CD4-positive, alpha-beta T cell treated with Interferon alpha-2 for 1 hour (primary cell): ENCODE data around the gene DISP3.
A peak's percentile ranks its signal among the peaks of the same experiment; 100 is the strongest.

Experiments used
- DNase-seq, 2 donors: peaks; one replicate each; pipeline ENCODE4 v3.0.0-alpha.2; 2020 to 2022

DISP3 gene

GRCh38 chr1:11487196-11487751, 8.3 kb downstream of the DISP3 start:
- no peak for DNase-seq

- no peak for DNase-seq
Observed at GRCh38 chr1:11488201-11488770, 9.3 kb downstream of the DISP3 start.

- no peak for DNase-seq
Observed at GRCh38 chr1:11488966-11489625, 10.1 kb downstream of the DISP3 start.

GRCh38 chr1:11492235-11492634, 13.3 kb downstream of the DISP3 start:
- no peak for DNase-seq

GRCh38 chr1:11493972-11494655, 15.2 kb downstream of the DISP3 start:
- DNase-seq: no peak

GRCh38 chr1:11494771-11495170, 15.8 kb downstream of the DISP3 start:
- DNase-seq: no peak

- no peak for DNase-seq
Observed at GRCh38 chr1:11495579-11495978, 16.6 kb downstream of the DISP3 start.

- no peak for DNase-seq
Observed at GRCh38 chr1:11496551-11497080, 17.7 kb downstream of the DISP3 start.

- no peak for DNase-seq
Observed at GRCh38 chr1:11498956-11499594, 20.1 kb downstream of the DISP3 start.

- no peak for DNase-seq
Observed at GRCh38 chr1:11499601-11500331, 20.8 kb downstream of the DISP3 start.

GRCh38 chr1:11500881-11501280, 21.9 kb downstream of the DISP3 start:
- no peak for DNase-seq

GRCh38 chr1:11501491-11501897, 22.5 kb downstream of the DISP3 start:
- DNase-seq: peak; percentile 21 to 36

- DNase-seq: no peak
Observed at GRCh38 chr1:11501906-11502485, 23.0 kb downstream of the DISP3 start.

GRCh38 chr1:11502516-11502915, 23.6 kb downstream of the DISP3 start:
- DNase-seq: no peak

GRCh38 chr1:11504599-11504998, 25.6 kb downstream of the DISP3 start:
- DNase-seq: no peak

- DNase-seq: no peak
Observed at GRCh38 chr1:11505591-11506538, 26.9 kb downstream of the DISP3 start.

- DNase-seq: no peak
Observed at GRCh38 chr1:11507309-11507708, 28.4 kb downstream of the DISP3 start.

- DNase-seq: no peak
Observed at GRCh38 chr1:11513681-11514080, 34.7 kb downstream of the DISP3 start.

GRCh38 chr1:11514366-11514765, 35.4 kb downstream of the DISP3 start:
- no peak for DNase-seq

GRCh38 chr1:11515368-11516300, 36.7 kb downstream of the DISP3 start:
- DNase-seq: no peak
